CD4-positive, alpha-beta T cell (primary cell): ENCODE measurements around the gene BMPR1A. TPM values are rescaled to one million over a fixed set of nuclear protein-coding genes. Genes with fewer than 3 reads are reported as not detected.
A peak's percentile ranks its signal among the peaks of the same experiment; 100 is the strongest.

Experiments used
- ATAC-seq: fragments of 200-7000 bp; cut with Tn5 transposase; one replicate; pipeline ENCODE4 v1.10.0; 2022; ENCODE audit warnings: mild to moderate bottlenecking; ENCODE audit not compliant: poor library complexity
- CTCF ChIA-PET: fragments of 350-600 bp; sonication (Branson Sonifier 250); formaldehyde crosslinking; loops from one replicate; lab custom pipeline; 2021; ENCODE audit warnings: antibody characterized with exemption, inconsistent platforms; lab: Charles Lee
- POLR2A ChIA-PET: fragments of 350-600 bp; sonication (Branson Sonifier 250); formaldehyde crosslinking; loops from one replicate; lab custom pipeline; 2021; ENCODE audit warnings: antibody characterized with exemption, inconsistent platforms; lab: Charles Lee
- DNase-seq, 14 experiments: peaks; one replicate each; pipeline ENCODE4 v3.0.0-alpha.2; 2013 to 2020; ENCODE audit warnings: mixed read lengths in 2 of 14
- H3K27ac ChIP-seq, 2 donors: one replicate each; pipeline versions ENCODE4 v1.5.1 to v1.7.0; 2013; ENCODE audit warnings: low read length in 2 of 2, low read depth in 1 of 2, mild to moderate bottlenecking in 1 of 2
- H3K27me3 ChIP-seq, 2 experiments: 1 replicate in 1 of 2; 2 replicates in 1 of 2; pipeline versions ENCODE4 v1.6.1 to v1.7.0; 2013; ENCODE audit warnings: low read length in 2 of 2, control low read depth in 1 of 2, mild to moderate bottlenecking in 1 of 2, moderate library complexity in 1 of 2; ENCODE audit not compliant: insufficient read depth in 2 of 2, control insufficient read depth in 1 of 2
- H3K36me3 ChIP-seq: one replicate; pipeline ENCODE4 v1.6.1; 2013; ENCODE audit warnings: low read length, control low read depth; ENCODE audit not compliant: insufficient read depth
- H3K4me1 ChIP-seq: one replicate; pipeline ENCODE4 v1.6.1; 2013; ENCODE audit warnings: low read length, control low read depth; ENCODE audit not compliant: insufficient read depth
- H3K4me3 ChIP-seq: one replicate; pipeline ENCODE4 v1.5.1; 2013; ENCODE audit warnings: mild to moderate bottlenecking, low read length, moderate library complexity
- H3K9me3 ChIP-seq, 2 experiments: 1 replicate in 1 of 2; 2 replicates in 1 of 2; pipeline versions ENCODE4 v1.6.1 to v1.7.0; 2013; ENCODE audit warnings: low read length in 2 of 2, mild to moderate bottlenecking in 2 of 2, control low read depth in 1 of 2, moderate library complexity in 1 of 2; ENCODE audit not compliant: control insufficient read depth in 1 of 2, insufficient read depth in 1 of 2
- H3K27ac Mint-ChIP-seq: one replicate; pipeline ENCODE4 v1.8.0; 2020; ENCODE audit warnings: mixed read lengths
- H3K27me3 Mint-ChIP-seq: one replicate; pipeline ENCODE4 v1.8.0; 2021; ENCODE audit warnings: mixed read lengths
- H3K36me3 Mint-ChIP-seq: one replicate; pipeline ENCODE4 v1.8.0; 2021; ENCODE audit warnings: low read depth, mixed read lengths
- H3K4me1 Mint-ChIP-seq: one replicate; pipeline ENCODE4 v1.8.0; 2021; ENCODE audit warnings: low read depth, mixed read lengths
- H3K4me3 Mint-ChIP-seq: one replicate; pipeline ENCODE4 v1.8.0; 2020; ENCODE audit warnings: mild to moderate bottlenecking, mixed read lengths
- H3K9me3 Mint-ChIP-seq: one replicate; pipeline ENCODE4 v1.8.0; 2020; ENCODE audit warnings: mixed read lengths
- intact Hi-C, 2 experiments: fragments of 100-400 bp; cut with DNase I in 1 of 2; cut with micrococcal nuclease in 1 of 2; formaldehyde crosslinking; loops; one replicate each; pipeline versions ENCODE4 v1.15.1 to v1.9.0; 2023 to 2025; cut with DNase I, micrococcal nuclease
- total RNA-seq, 174 experiments: library from RNA in 2 of 174; stranded (reverse) in 2 of 174; gene quantifications; one replicate each; pipeline ENCODE4 v1.2.3 and lab custom pipeline; 2021 to 2026
- TF ChIP-seq, protein P1 (sequence below): fragments of 200-600 bp; IDR thresholded peaks from one replicate; pipeline ENCODE4 v1.8.0; 2022; ENCODE audit warnings: antibody characterized with exemption, mild to moderate bottlenecking

The BMPR1A gene
- total RNA-seq, 2 experiments from 2014 or later: 1.9 to 2.6 TPM

DNA sequence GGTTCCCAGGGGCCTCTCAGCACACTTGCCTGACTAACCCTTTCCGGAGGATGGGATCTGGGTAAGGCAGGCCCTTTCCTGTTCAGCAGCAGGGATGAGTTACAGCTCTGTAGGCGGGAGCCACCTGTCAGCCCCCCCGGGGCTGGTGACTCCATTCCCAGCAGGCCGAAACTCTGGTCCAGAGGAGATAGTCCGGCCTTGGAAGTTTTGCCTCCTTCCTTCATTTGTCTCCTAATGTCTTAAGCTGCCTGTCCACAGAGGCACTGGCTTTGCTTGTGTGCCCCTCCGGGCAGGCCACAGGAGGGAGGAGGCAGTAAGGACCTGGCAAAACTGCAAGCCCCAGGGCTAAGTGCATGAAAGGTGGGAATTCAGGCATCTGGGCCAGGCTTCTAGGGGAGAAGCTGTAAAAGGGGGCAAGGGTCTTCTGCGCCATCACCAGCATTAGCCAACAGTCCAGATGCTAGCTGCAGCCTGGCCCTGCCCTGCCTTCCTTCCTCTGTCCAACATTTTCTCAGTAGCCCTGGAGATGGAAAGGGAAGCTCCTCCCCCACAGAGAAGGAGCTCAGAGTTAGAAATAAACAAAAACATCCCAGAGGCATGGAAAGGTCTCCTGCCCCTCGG, 213.1 kb downstream of the BMPR1A start:
- DNase-seq (no peak), ATAC-seq (no peak)
- ChIA-PET POLR2A (interaction anchor here (0.7 to 3.1 kb wide), 2 partner anchors 19 to 125 kb away, joined by 3 to 32 read pairs; partner anchors contain the start of genes GLUD1 and SHLD2), CTCF (interaction anchor here (2.6 kb wide), 1 partner anchor 9 kb away, joined by 8 read pairs; no protein-coding TSS in a partner anchor)
- Histone ChIP-seq H3K4me3 (no peak overlapping the region), H3K9me3 (no peaks in the 10 kb centered on the region), H3K27me3 (no peaks in the 10 kb centered on the region), H3K36me3 (no peaks in the 10 kb centered on the region), H3K4me1 (peaks cover 66% of the 10 kb centered on the region), H3K27ac (peak overlapping the region in 1 of 2 donors; percentile 6)
- Mint-ChIP-seq H3K27me3 (no peaks in the 10 kb centered on the region), H3K9me3 (no peaks in the 10 kb centered on the region), H3K4me3 (peak overlapping the region; percentile 73), H3K36me3 (no peaks in the 10 kb centered on the region), H3K4me1 (peaks cover 46% of the 10 kb centered on the region), H3K27ac (peak overlapping the region; percentile 93)
- intact Hi-C loops: loop anchor here (5.0 to 10.0 kb wide), 5 partner anchors 212 to 565 kb away; partner anchors contain the start of gene BMPR1A (in 1 of the 2)
- TF ChIP-seq, protein P1, sequence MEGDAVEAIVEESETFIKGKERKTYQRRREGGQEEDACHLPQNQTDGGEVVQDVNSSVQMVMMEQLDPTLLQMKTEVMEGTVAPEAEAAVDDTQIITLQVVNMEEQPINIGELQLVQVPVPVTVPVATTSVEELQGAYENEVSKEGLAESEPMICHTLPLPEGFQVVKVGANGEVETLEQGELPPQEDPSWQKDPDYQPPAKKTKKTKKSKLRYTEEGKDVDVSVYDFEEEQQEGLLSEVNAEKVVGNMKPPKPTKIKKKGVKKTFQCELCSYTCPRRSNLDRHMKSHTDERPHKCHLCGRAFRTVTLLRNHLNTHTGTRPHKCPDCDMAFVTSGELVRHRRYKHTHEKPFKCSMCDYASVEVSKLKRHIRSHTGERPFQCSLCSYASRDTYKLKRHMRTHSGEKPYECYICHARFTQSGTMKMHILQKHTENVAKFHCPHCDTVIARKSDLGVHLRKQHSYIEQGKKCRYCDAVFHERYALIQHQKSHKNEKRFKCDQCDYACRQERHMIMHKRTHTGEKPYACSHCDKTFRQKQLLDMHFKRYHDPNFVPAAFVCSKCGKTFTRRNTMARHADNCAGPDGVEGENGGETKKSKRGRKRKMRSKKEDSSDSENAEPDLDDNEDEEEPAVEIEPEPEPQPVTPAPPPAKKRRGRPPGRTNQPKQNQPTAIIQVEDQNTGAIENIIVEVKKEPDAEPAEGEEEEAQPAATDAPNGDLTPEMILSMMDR: no peak

DNA sequence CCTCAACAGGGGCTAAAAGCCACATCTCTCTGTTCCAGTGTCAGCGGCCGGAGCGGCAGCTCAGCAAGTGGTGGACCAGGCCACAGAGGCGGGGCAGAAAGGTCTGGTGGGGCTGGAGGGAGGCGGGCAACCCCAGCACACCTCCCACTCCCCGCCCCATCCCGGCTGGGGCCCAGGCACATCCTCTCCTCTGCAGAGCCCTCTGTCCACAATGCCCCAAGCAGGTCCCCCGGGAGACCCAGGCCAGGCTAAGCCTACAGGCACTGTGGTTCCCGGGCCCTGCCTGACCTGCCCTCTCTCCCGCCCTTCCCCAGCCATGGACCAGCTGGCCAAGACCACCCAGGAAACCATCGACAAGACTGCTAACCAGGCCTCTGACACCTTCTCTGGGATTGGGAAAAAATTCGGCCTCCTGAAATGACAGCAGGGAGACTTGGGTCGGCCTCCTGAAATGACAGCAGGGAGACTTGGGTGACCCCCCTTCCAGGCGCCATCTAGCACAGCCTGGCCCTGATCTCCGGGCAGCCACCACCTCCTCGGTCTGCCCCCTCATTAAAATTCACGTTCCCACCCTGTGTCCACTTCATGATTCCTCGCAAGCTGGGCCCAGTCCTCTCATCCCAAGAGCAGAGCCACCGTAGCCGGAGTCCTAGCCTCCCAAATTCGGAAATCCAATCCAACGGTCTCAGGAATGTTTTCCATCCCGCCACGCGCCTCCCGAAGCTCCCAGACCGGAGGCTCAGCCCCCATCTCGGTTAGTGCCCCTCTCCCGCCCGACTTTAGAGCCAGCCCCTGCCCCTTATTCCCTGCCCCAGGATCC, 214.0 kb downstream of the BMPR1A start:
- Mint-ChIP-seq H3K27ac (peak overlapping the region; percentile 93), H3K27me3 (no peaks in the 10 kb centered on the region), H3K4me3 (peak overlapping the region; percentile 79), H3K4me1 (peaks cover 42% of the 10 kb centered on the region), H3K9me3 (no peaks in the 10 kb centered on the region), H3K36me3 (no peaks in the 10 kb centered on the region)
- no peaks in the 10 kb centered on the region for H3K9me3 ChIP-seq
- intact Hi-C loops: loop anchor here in 1 of 2 experiments (5.0 to 10.0 kb wide), 3 partner anchors 213 to 436 kb away; partner anchors contain the start of gene BMPR1A
- H3K27me3 ChIP-seq: no peaks in the 10 kb centered on the region
- H3K27ac ChIP-seq: peak overlapping the region; percentile 81 to 93
- ChIA-PET CTCF (interaction anchor here (0.8 to 2.6 kb wide), 2 partner anchors 10 to 31 kb away, joined by 5 to 8 read pairs; no protein-coding TSS in a partner anchor), POLR2A (interaction anchor here (0.5 to 3.1 kb wide), 5 partner anchors 20 to 493 kb away, joined by 3 to 32 read pairs (median 3); partner anchors contain the start of genes GLUD1 and SHLD2)
- H3K4me3 ChIP-seq: peak overlapping the region; percentile 86
- DNase-seq (peak in 1 of 14 experiments; percentile 46), ATAC-seq (no peak)
- no peaks in the 10 kb centered on the region for H3K36me3 ChIP-seq
- TF ChIP-seq, protein P1: no peak
- peaks cover 66% of the 10 kb centered on the region for H3K4me1 ChIP-seq

DNA sequence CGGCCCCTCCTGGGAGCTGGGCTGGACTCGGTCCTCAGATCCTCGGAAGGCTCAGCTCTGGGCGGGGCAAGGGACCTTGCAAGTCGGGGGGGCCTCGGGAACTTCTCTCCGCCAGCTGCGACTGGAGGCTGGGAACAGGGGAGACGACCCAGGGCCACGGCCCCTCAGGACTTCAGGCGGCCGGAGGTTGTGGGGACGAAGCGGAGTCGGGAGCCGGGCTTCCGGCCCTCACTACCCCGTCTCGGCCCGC, 214.5 kb downstream of the BMPR1A start:
- Mint-ChIP-seq H3K9me3 (no peaks in the 10 kb centered on the region), H3K4me1 (peaks cover 37% of the 10 kb centered on the region), H3K27me3 (no peaks in the 10 kb centered on the region), H3K36me3 (no peaks in the 10 kb centered on the region), H3K27ac (peak overlapping the region; percentile 93), H3K4me3 (peak overlapping the region; percentile 79)
- ATAC-seq (no peak), DNase-seq (no peak)
- Histone ChIP-seq H3K9me3 (no peaks in the 10 kb centered on the region), H3K27me3 (no peaks in the 10 kb centered on the region), H3K4me1 (peaks cover 62% of the 10 kb centered on the region), H3K4me3 (peak overlapping the region; percentile 86), H3K27ac (peak overlapping the region; percentile 81 to 93), H3K36me3 (no peaks in the 10 kb centered on the region)
- intact Hi-C loops: loop anchor here (1.0 to 10.0 kb wide), 5 partner anchors 113 to 436 kb away; partner anchors contain the start of genes BMPR1A (in 1 of the 2) and SHLD2 (in 1 of the 2)
- TF ChIP-seq, protein P1: no peak
- CTCF ChIA-PET: interaction anchor here (0.8 to 2.6 kb wide), 2 partner anchors 11 to 31 kb away, joined by 5 to 8 read pairs; no protein-coding TSS in a partner anchor
- POLR2A ChIA-PET: interaction anchor here (0.5 to 3.1 kb wide), 4 partner anchors 21 to 259 kb away, joined by 3 to 32 read pairs (median 5); partner anchors contain the start of genes GLUD1 and SHLD2
